Left cardiac atrium (tissue), 4 donors: ENCODE data around the gene MPI. TPM values are rescaled to one million over a fixed set of nuclear protein-coding genes. Genes with fewer than 3 reads are reported as not detected.
"Not testable (repeated sequence)": the region's sequence is repeated elsewhere in the genome, so short reads cannot be mapped to it uniquely, and the experiment has no call there.

ENCODE experiments used
- ATAC-seq, 2 donors: fragments of 200-7000 bp; cut with Tn5 transposase; one replicate each; pipeline ENCODE4 v1.9.1; 2020; ENCODE audit warnings: mild to moderate bottlenecking in 2 of 2, moderate library complexity in 2 of 2
- DNase-seq: peaks from one replicate; pipeline ENCODE4 v3.0.0-alpha.2; 2020
- intact Hi-C, 2 donors: fragments of 100-400 bp; cut with DNase I; formaldehyde crosslinking; loops; one replicate each; pipeline versions ENCODE4 v1.14.1 to v1.15.1; 2022 to 2023
- total RNA-seq, 2 donors: library from RNA; stranded (reverse); fragmentation: NEBNext Ultra II Directional; extraction: Animal tissue kit (Norgen Biotek cat#: 25700); gene quantifications; one replicate each; pipeline ENCODE4 v1.2.1, GENCODE V29; 2021
- donor health status: DM: no; HTN: yes; CAD: no.
- donor health status: DM: no; HTN: yes; CAD: no; lungs with severe emphysema.
- donor health status: DM: yes; HTN: yes; CAD: no.
- donor health status: Dilated cardiomyopathy.

MPI gene
- total RNA-seq, 2 donors from 2014 or later, result 37.6 to 42.1 TPM

GRCh38 chr15:74885461-74885860, 4.4 kb upstream of the MPI start:
- ATAC-seq (no peak), DNase-seq (no peak)
- intact Hi-C loops, result no loop called here

GRCh38 chr15:74887537-74888193, 2.2 kb upstream of the MPI start:
- intact Hi-C loops, ATAC-seq, DNase-seq: not testable (repeated sequence)

- no peak for ATAC-seq
- intact Hi-C loops, result no loop called here
- no peak for DNase-seq
These were observed 1.1 kb upstream of the MPI start for GRCh38 chr15:74888716-74889115.

- DNase-seq, result peak; percentile 56
- intact Hi-C loops, result no loop called here
- ATAC-seq, result peak; percentile 64 to 73
These were observed 406 bp upstream of the MPI start for GRCh38 chr15:74889390-74889882.

- ATAC-seq, result no peak
- intact Hi-C loops, result no loop called here
- DNase-seq, result no peak
These were observed 771 bp downstream of the MPI start for GRCh38 chr15:74890665-74890960.

GRCh38 chr15:74891469-74891868, 1.6 kb downstream of the MPI start:
- peak; percentile 16 for DNase-seq
- ATAC-seq, result no peak
- intact Hi-C loops, result no loop called here

- intact Hi-C loops, result no loop called here
- DNase-seq (peak; percentile 16), ATAC-seq (no peak)
These were observed 2.5 kb downstream of the MPI start for GRCh38 chr15:74892313-74892712.

- intact Hi-C loops, result no loop called here
- no peak for ATAC-seq
- peak; percentile 0 for DNase-seq
These were observed 3.1 kb downstream of the MPI start for GRCh38 chr15:74892931-74893330.

- intact Hi-C loops, result no loop called here
- no peak for ATAC-seq
- DNase-seq, result peak; percentile 8
These were observed 3.8 kb downstream of the MPI start for GRCh38 chr15:74893627-74894026.

- intact Hi-C loops, ATAC-seq, DNase-seq: not testable (repeated sequence)
These were observed 4.5 kb downstream of the MPI start for GRCh38 chr15:74894383-74894782.

- ATAC-seq, result no peak
- no peak for DNase-seq
- intact Hi-C loops, result no loop called here
These were observed 6.0 kb downstream of the MPI start for GRCh38 chr15:74895830-74896229.

GRCh38 chr15:74896316-74896715, 6.5 kb downstream of the MPI start:
- intact Hi-C loops, result no loop called here
- no peak for DNase-seq
- ATAC-seq, result no peak

GRCh38 chr15:74897300-74897701, 7.5 kb downstream of the MPI start:
- intact Hi-C loops, result no loop called here
- DNase-seq, result no peak
- peak; percentile 55 to 62 for ATAC-seq

- no peak for DNase-seq
- ATAC-seq, result peak; percentile 15 to 34
- intact Hi-C loops, result loop anchor here in 1 of 2 donors (10.0 kb wide), 2 partner anchors 67 to 117 kb away; partner anchors contain the start of gene CSK
These were observed 11.8 kb downstream of the MPI start for GRCh38 chr15:74901612-74902063.

GRCh38 chr15:74902295-74903075, 12.6 kb downstream of the MPI start:
- DNase-seq, result no peak
- intact Hi-C loops, result loop anchor here in 1 of 2 donors (10.0 kb wide), 2 partner anchors 68 to 118 kb away; partner anchors contain the start of gene CSK
- ATAC-seq, result no peak

- ATAC-seq, result no peak
- DNase-seq, result no peak
- intact Hi-C loops, result loop anchor here in 1 of 2 donors (10.0 kb wide), 2 partner anchors 69 to 119 kb away; partner anchors contain the start of gene CSK
These were observed 13.8 kb downstream of the MPI start for GRCh38 chr15:74903676-74904075.

GRCh38 chr15:74904190-74904805, 14.5 kb downstream of the MPI start:
- no peak for ATAC-seq
- DNase-seq, result no peak
- intact Hi-C loops, result loop anchor here in 1 of 2 donors (10.0 kb wide), 2 partner anchors 69 to 119 kb away; partner anchors contain the start of gene CSK

- DNase-seq, result no peak
- ATAC-seq, result peak; percentile 39 to 43
- intact Hi-C loops, result loop anchor here (5.0 to 10.0 kb wide), 3 partner anchors 64 to 121 kb away; partner anchors contain the start of genes CSK (in 1 of the 2) and ULK3 (in 1 of the 2)
These were observed 16.2 kb downstream of the MPI start for GRCh38 chr15:74906067-74906449.

GRCh38 chr15:74906450-74907162, 16.8 kb downstream of the MPI start, which contains the start of gene FAM219B:
TSS of gene FAM219B (minus strand) at chr15:74906851. CDS start at chr15:74906800, 51 bp downstream.
- ATAC-seq, result peak; percentile 96 to 97
- peak; percentile 96 for DNase-seq
- intact Hi-C loops, result loop anchor here (5.0 to 10.0 kb wide), 3 partner anchors 64 to 122 kb away; partner anchors contain the start of genes CSK (in 1 of the 2) and ULK3 (in 1 of the 2)
